Endothelial cell of umbilical vein (primary cell): ENCODE results near the gene UVRAG.

ENCODE experiments used
- EZH2 ChIP-seq: IDR thresholded peaks from 2 replicates; pipeline ENCODE4 v1.6.1; 2012; ENCODE audit warnings: borderline replicate concordance, low read depth, mild to moderate bottlenecking, moderate library complexity, low read length, inconsistent platforms; ENCODE audit not compliant: severe bottlenecking
- FOS ChIP-seq: IDR thresholded peaks from 2 replicates; pipeline ENCODE4 v1.6.1; 2011; ENCODE audit warnings: mild to moderate bottlenecking, low read length, moderate library complexity, borderline replicate concordance; ENCODE audit not compliant: insufficient read depth
- GATA2 ChIP-seq: IDR thresholded peaks from 2 replicates; pipeline ENCODE4 v1.7.0; 2011; ENCODE audit warnings: low read depth, mild to moderate bottlenecking, moderate library complexity, mixed read lengths, low read length; ENCODE audit not compliant: insufficient read length, insufficient read depth
- JUN ChIP-seq: IDR thresholded peaks from 2 replicates; pipeline ENCODE4 v1.6.1; 2011; ENCODE audit warnings: borderline replicate concordance, low read depth; ENCODE audit not compliant: insufficient read length, insufficient read depth
- MYC ChIP-seq: IDR thresholded peaks from one replicate; pipeline ENCODE4 v1.6.1; 2011; ENCODE audit warnings: mild to moderate bottlenecking, low read depth, low read length
- POLR2A ChIP-seq: IDR thresholded peaks from 2 replicates; pipeline ENCODE4 v1.6.1; 2012; ENCODE audit warnings: low read depth, mild to moderate bottlenecking, control low read depth, low read length
- POLR2AphosphoS5 ChIP-seq: IDR thresholded peaks from 2 replicates; pipeline ENCODE4 v1.6.1; 2012; ENCODE audit warnings: low read depth, mild to moderate bottlenecking, control low read depth, low read length, moderate library complexity; ENCODE audit not compliant: insufficient read depth
- TF ChIP-seq, protein P1 (sequence below), 2 donors: IDR thresholded peaks; 1 replicate in 1 of 2; 2 replicates in 1 of 2; pipeline ENCODE4 v1.5.1; 2011; ENCODE audit warnings: low read length in 2 of 2, mild to moderate bottlenecking in 2 of 2, moderate library complexity in 2 of 2, control low read depth in 1 of 2, inconsistent platforms in 1 of 2, low read depth in 1 of 2; ENCODE audit not compliant: insufficient read depth in 1 of 2; ENCODE audit errors: extremely low read depth in 1 of 2
- TF ChIP-seq, protein P2 (sequence below): IDR thresholded peaks from 2 replicates; pipeline ENCODE4 v1.6.1; 2011; ENCODE audit not compliant: insufficient read depth, insufficient read length

- TF ChIP-seq, protein P1, sequence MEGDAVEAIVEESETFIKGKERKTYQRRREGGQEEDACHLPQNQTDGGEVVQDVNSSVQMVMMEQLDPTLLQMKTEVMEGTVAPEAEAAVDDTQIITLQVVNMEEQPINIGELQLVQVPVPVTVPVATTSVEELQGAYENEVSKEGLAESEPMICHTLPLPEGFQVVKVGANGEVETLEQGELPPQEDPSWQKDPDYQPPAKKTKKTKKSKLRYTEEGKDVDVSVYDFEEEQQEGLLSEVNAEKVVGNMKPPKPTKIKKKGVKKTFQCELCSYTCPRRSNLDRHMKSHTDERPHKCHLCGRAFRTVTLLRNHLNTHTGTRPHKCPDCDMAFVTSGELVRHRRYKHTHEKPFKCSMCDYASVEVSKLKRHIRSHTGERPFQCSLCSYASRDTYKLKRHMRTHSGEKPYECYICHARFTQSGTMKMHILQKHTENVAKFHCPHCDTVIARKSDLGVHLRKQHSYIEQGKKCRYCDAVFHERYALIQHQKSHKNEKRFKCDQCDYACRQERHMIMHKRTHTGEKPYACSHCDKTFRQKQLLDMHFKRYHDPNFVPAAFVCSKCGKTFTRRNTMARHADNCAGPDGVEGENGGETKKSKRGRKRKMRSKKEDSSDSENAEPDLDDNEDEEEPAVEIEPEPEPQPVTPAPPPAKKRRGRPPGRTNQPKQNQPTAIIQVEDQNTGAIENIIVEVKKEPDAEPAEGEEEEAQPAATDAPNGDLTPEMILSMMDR (IDR thresholded peaks at IDR 0.05; ENCODE audit: extremely low read depth in 1 of 2, insufficient read depth in 1 of 2, low read depth in 1 of 2, low read length in 2 of 2), result no peak
- TF ChIP-seq POLR2A (no peak), EZH2 (no peak), POLR2AphosphoS5 (no peak), FOS (no peak), JUN (no peak), MYC (no peak), GATA2 (no peak)
- TF ChIP-seq, protein P2, sequence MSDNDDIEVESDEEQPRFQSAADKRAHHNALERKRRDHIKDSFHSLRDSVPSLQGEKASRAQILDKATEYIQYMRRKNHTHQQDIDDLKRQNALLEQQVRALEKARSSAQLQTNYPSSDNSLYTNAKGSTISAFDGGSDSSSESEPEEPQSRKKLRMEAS, result no peak
Measured at GRCh38 chr11:76184551-76184993, 369.6 kb downstream of the UVRAG start.
